DOHH2 (cell line): ENCODE measurements around the gene TTC7B.

Source experiments
- H3F3A ChIP-seq: fragments of 200-600 bp; sonication (generic), shearing (Covaris generic); 2 replicates; pipeline ENCODE4 v1.6.0; 2016; ENCODE audit warnings: antibody characterized with exemption, mild to moderate bottlenecking; ENCODE audit not compliant: control insufficient read depth, insufficient read depth
- H3K27ac ChIP-seq: fragments of 200-600 bp; sonication (generic); 2 replicates; pipeline ENCODE4 v1.5.1; 2014; ENCODE audit warnings: low read depth, mild to moderate bottlenecking, low read length, moderate library complexity
- H3K27me3 ChIP-seq: fragments of 200-600 bp; sonication (generic); 2 replicates; pipeline ENCODE4 v1.6.1; 2014; ENCODE audit warnings: mild to moderate bottlenecking, low read length, mixed read lengths; ENCODE audit not compliant: control insufficient read depth
- H3K36me3 ChIP-seq: fragments of 200-600 bp; sonication (generic); 2 replicates; pipeline ENCODE4 v1.6.1; 2014; ENCODE audit warnings: mild to moderate bottlenecking, low read length, moderate library complexity, mixed read lengths; ENCODE audit not compliant: control insufficient read depth
- H3K4me1 ChIP-seq: fragments of 200-600 bp; sonication (generic); 2 replicates; pipeline ENCODE4 v1.6.1; 2014; ENCODE audit warnings: mild to moderate bottlenecking, low read length, mixed read lengths; ENCODE audit not compliant: control insufficient read depth
- H3K4me2 ChIP-seq: fragments of 200-600 bp; sonication (generic); 2 replicates; pipeline ENCODE4 v1.6.0; 2014; ENCODE audit warnings: mild to moderate bottlenecking, low read length, moderate library complexity
- H3K4me3 ChIP-seq: fragments of 200-600 bp; sonication (generic); 2 replicates; pipeline ENCODE4 v1.5.1; 2014; ENCODE audit warnings: mild to moderate bottlenecking, low read length, mixed read lengths
- H3K79me2 ChIP-seq: fragments of 200-600 bp; sonication (generic); 2 replicates; pipeline ENCODE4 v1.6.1; 2014; ENCODE audit warnings: mild to moderate bottlenecking, low read length, mixed read lengths; ENCODE audit not compliant: control insufficient read depth
- H3K9me2 ChIP-seq: fragments of 200-600 bp; sonication (generic); replicated peaks from 2 replicates; pipeline ENCODE4 v1.6.1; 2014; ENCODE audit warnings: mild to moderate bottlenecking, low read length, mixed read lengths; ENCODE audit not compliant: control insufficient read depth
- H3K9me3 ChIP-seq: fragments of 200-600 bp; sonication (generic); 2 replicates; pipeline ENCODE4 v1.6.1; 2014; ENCODE audit warnings: antibody characterized with exemption, low read length, mixed read lengths; ENCODE audit not compliant: control insufficient read depth, insufficient read depth
- H4K20me1 ChIP-seq: fragments of 200-600 bp; sonication (generic); 2 replicates; pipeline ENCODE4 v1.6.0; 2014; ENCODE audit warnings: low read depth, mild to moderate bottlenecking, antibody characterized with exemption, low read length, moderate library complexity; ENCODE audit not compliant: control insufficient read depth, insufficient read depth
- EZH2phosphoT487 ChIP-seq: fragments of 200-600 bp; sonication (generic); IDR thresholded peaks from 2 replicates; pipeline ENCODE4 v1.6.1; 2017; ENCODE audit warnings: borderline replicate concordance, mild to moderate bottlenecking, antibody characterized with exemption, low read length, moderate library complexity, mixed read lengths
- TF ChIP-seq, protein P1 (sequence below): fragments of 200-600 bp; sonication (generic); IDR thresholded peaks from one replicate; pipeline ENCODE4 v1.5.1; 2014; ENCODE audit warnings: antibody characterized with exemption, mild to moderate bottlenecking, low read depth, low read length; ENCODE audit not compliant: poor library complexity, severe bottlenecking

The TTC7B gene

DNA sequence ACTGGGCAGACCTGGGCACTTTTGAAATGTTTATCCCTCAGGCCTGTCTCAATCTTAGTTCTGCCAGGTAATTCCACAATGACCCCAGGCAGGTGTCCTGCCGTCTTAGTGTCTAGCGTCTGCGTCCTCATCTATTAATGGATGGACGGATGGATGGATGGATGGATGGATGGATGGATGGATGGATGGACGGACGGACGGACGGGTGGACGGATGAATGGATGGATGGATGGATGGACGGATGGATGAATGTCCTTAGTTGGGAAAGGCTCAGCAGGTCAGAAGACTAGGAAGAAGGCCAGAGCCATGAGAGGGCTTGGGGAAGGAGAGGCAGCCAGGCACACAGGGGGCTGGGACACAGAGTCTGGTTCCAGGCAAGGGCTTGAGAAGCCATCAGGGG, 278.1 kb downstream of the TTC7B start:
- Histone ChIP-seq H3F3A (no peaks in the 10 kb centered on the region), H3K9me3 (no peaks in the 10 kb centered on the region), H3K27ac (no peak overlapping the region), H4K20me1 (no peaks in the 10 kb centered on the region), H3K9me2 (no peaks in the 10 kb centered on the region), H3K4me1 (no peaks in the 10 kb centered on the region), H3K79me2 (no peaks in the 10 kb centered on the region), H3K4me3 (no peak overlapping the region), H3K4me2 (no peak overlapping the region), H3K36me3 (no peaks in the 10 kb centered on the region), H3K27me3 (no peaks in the 10 kb centered on the region)
- TF ChIP-seq, protein P1, sequence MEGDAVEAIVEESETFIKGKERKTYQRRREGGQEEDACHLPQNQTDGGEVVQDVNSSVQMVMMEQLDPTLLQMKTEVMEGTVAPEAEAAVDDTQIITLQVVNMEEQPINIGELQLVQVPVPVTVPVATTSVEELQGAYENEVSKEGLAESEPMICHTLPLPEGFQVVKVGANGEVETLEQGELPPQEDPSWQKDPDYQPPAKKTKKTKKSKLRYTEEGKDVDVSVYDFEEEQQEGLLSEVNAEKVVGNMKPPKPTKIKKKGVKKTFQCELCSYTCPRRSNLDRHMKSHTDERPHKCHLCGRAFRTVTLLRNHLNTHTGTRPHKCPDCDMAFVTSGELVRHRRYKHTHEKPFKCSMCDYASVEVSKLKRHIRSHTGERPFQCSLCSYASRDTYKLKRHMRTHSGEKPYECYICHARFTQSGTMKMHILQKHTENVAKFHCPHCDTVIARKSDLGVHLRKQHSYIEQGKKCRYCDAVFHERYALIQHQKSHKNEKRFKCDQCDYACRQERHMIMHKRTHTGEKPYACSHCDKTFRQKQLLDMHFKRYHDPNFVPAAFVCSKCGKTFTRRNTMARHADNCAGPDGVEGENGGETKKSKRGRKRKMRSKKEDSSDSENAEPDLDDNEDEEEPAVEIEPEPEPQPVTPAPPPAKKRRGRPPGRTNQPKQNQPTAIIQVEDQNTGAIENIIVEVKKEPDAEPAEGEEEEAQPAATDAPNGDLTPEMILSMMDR = no peak
- no peak for TF ChIP-seq EZH2phosphoT487

DNA sequence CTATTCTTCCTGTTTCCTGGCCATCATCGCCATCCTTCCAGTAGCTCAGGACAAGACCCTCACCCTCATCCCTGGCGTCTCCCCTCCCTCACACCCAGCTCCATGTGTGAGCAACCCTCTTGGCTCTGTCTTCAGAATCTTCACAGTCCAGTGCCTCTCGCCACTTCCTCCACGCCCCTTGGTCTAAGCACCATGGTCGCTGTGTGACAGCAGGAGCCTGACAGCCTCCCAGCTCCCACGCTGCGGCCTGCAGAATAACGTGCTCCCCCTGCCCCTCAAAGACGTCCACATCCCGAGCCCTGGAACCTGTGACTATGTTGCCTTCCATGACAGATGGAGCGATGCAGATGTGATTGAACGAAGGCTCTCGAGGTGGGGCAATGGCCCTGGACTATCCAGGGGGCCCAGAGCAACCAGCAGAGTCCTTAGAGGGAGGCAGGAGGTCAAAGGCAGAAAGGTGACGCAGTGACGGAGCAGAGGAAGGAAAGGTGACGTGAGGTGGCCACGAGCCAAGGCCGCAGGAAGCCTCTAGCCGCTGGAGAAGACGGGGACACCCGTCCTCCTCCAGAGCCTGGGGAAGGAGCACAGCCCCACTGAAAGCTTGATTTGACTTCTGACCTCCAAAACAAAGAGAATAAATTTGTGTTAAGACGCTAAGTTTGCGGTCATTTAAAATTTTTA, 279.6 kb downstream of the TTC7B start:
- H4K20me1 ChIP-seq = no peaks in the 10 kb centered on the region
- H3K27ac ChIP-seq = no peak overlapping the region
- H3F3A ChIP-seq = no peaks in the 10 kb centered on the region
- H3K9me3 ChIP-seq = no peaks in the 10 kb centered on the region
- no peak overlapping the region for H3K4me3 ChIP-seq
- H3K27me3 ChIP-seq = no peaks in the 10 kb centered on the region
- no peaks in the 10 kb centered on the region for H3K4me1 ChIP-seq
- no peak overlapping the region for H3K4me2 ChIP-seq
- H3K9me2 ChIP-seq = no peaks in the 10 kb centered on the region
- no peaks in the 10 kb centered on the region for H3K36me3 ChIP-seq
- H3K79me2 ChIP-seq = no peaks in the 10 kb centered on the region
- TF ChIP-seq EZH2phosphoT487 = no peak
- TF ChIP-seq, protein P1 = no peak

DNA sequence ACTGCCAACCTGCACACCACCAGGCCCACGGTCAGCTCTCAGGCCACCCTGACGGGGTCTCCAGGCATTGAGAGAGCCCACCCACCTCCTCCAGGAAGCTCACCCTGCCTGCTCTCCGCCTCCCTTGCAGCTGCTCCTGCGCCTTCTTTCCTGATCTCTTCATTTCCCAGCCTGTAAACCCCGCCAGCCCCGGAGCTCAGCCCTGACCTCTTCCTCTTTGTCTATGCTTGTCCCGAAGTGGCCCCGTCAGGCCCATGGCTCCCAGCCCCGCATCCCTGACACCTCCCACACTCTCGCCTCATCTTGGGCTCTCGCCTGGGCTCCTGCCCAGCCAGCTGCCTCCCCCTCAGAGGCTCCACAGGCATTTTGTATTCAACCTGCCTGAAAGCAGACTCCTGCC, 280.1 kb downstream of the TTC7B start:
- no peaks in the 10 kb centered on the region for H4K20me1 ChIP-seq
- no peak for TF ChIP-seq EZH2phosphoT487
- TF ChIP-seq, protein P1 = no peak
- no peaks in the 10 kb centered on the region for H3K4me1 ChIP-seq
- H3F3A ChIP-seq = no peaks in the 10 kb centered on the region
- no peaks in the 10 kb centered on the region for H3K27me3 ChIP-seq
- no peaks in the 10 kb centered on the region for H3K79me2 ChIP-seq
- no peak overlapping the region for H3K27ac ChIP-seq
- H3K4me3 ChIP-seq = no peak overlapping the region
- H3K9me2 ChIP-seq = no peaks in the 10 kb centered on the region
- no peaks in the 10 kb centered on the region for H3K36me3 ChIP-seq
- no peak overlapping the region for H3K4me2 ChIP-seq
- H3K9me3 ChIP-seq = no peaks in the 10 kb centered on the region
